Head of caudate nucleus (tissue), 42 donors: ENCODE results near the gene PXK.
A peak's percentile ranks its signal among the peaks of the same experiment; 100 is the strongest.

ENCODE experiments used
- DNase-seq, 42 donors: peaks; one replicate each; pipeline versions ENCODE4 v3.0.0 to v3.0.0-alpha.2; 2020 to 2021; ENCODE audit warnings: mixed read lengths in 7 of 42
- intact Hi-C: fragments of 100-400 bp; cut with DNase I; formaldehyde crosslinking; loops from one replicate; pipeline ENCODE4 v1.15.0; 2022

The PXK gene

GRCh38 chr3:58471025-58471887 lies 138.6 kb downstream of the PXK start:
- DNase-seq: peak in 4 of 42 donors; percentile 36 to 58 (median 53)
- intact Hi-C loops: no loop called here

DNA sequence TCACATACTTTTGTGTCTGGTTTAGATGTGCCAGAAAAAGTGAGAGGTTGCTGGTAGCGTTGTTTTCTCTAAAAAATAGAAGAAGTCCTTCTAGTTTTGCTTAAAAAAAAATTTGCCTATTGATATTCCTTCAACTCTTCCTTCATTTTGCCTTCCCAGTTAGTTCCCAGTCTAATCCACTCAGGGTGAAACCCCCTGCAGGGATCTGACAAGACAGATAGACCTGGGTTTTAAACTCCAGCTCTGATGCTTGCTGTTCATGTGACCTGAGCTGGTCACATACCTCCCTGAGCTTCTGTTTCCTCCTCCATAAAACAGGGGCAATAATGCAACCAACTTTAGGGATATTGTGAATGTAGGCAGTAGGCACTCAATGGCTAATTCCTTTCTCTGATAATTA lies 140.6 kb downstream of the PXK start:
- no peak for DNase-seq
- intact Hi-C loops: no loop called here

GRCh38 chr3:58474348-58474911 lies 141.7 kb downstream of the PXK start:
- DNase-seq: no peak
- intact Hi-C loops: no loop called here

DNA sequence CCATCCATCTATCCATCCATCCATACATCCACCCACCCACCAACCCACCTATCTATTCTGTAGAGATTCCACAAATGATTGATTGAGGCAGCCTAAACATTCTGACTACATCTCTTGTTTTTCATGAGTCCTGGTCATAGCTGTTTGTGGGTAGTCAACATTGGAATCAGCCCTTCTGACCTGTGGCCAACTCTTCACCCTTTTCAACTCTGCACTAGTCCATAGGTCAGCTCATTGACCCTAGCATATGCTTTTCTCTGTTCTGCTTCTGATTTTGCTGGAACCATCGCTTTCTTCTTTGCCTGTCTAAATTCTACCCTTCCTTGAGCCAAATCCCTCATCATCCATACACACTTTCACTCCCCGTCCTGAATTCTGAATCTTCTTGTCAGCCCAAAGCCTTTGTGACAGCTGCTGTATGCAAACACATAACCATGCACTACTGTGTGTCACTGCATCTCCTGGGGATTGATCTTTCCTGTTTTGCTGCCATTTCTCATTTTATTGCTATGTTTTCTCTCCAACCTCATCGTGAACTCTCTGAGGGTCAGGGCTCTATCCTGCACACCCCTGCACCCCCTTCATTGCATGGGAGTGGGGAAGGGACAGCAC lies 142.4 kb downstream of the PXK start:
- no peak for DNase-seq
- intact Hi-C loops: no loop called here
